Measurements from ENCODE around the gene ANKS1B.
"Not testable (repeated sequence)": the region's sequence is repeated elsewhere in the genome, so short reads cannot be mapped to it uniquely, and the experiment has no call there.

The ANKS1B gene

GRCh38 chr12:98895086-98895651, 1089.6 kb downstream of the ANKS1B start:
- no peak for DNase-seq

DNA sequence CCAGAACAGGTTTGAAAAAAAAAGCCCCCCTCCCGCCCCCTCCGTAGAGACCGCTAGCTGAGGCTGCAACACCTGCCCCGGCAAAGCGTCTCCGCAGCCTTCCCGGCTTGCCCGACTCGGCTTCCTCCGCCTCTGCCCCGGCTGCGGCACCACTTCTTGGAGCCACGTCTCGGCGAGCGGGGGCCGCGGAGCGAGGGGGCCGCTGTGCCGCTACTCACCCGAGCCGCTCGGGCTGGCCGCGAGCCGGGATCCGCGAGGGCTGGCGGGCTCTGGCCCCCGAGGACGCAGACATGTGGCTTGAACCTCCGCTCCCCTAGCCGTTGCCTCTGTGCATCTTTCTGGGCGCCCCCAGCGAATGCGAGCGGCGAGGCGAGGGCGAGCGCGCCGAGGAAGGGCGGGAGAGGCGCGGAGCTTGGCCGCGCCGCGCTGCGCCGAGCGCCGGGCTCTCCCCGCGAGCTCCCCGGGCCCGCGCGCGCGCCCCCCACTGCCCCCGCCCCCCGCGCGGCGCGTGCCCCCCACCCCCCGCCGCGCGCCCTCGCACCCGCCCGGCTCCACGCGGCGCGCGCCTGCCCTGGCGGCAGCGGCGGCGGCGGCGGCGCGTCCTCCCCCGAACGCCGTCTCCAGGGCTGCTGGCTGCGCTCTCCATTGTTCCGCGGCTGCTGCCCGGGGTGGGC, 1090.2 kb downstream of the ANKS1B start:
- DNase-seq = no peak

GRCh38 chr12:98893675-98894411, 1090.9 kb downstream of the ANKS1B start:
- peak; percentile 46 for DNase-seq

DNA sequence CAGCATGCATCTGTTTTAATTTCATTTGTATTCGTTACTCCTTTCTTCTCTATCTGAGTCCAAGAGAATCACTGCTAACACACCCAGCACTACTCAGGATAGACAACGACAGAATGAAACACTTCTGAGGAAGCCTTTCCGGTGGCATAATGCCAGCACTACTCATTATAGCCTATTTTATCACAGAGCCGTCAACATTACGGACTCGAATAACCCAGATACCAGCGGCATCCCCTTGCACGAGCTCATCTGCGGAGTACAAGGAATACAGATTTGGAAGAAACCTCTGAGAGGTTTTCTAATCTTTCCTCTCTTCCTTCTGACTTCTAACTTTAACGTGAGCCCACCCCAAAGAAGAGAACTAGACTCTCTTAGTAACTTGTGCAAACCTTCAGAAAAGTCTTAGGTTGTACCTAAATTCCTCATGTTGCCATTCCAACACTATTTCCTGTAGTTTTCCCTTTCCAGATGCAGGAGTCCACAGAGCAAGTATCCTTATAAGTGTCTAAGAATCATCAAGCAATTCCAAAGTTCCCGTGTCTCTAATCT, 1091.5 kb downstream of the ANKS1B start:
- peak; percentile 27 for DNase-seq

GRCh38 chr12:98885778-98886177, 1099.0 kb downstream of the ANKS1B start:
- no peak for DNase-seq

- no peak for DNase-seq
Observed at GRCh38 chr12:98883231-98883630, 1101.5 kb downstream of the ANKS1B start.

DNA sequence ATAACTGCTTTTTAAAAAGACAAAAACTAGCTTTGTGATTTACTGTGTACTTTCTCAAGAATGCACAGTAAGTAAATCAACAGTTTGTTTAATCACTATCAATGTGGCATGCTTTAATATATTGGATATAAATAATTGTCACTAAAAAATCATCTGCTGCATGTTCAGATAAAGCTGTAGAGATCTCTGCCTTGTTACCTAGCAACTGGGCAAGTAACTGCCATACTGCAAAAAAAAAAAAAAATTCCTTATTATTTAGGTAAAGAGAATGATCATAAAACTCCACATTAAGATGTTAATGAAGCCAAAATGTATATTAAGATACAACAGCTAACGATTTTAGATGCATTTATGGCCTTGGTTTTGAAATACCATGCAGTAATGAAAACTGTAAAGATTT, 1102.2 kb downstream of the ANKS1B start:
- DNase-seq = no peak

- no peak for DNase-seq
Observed at GRCh38 chr12:98873776-98874175, 1111.0 kb downstream of the ANKS1B start.

GRCh38 chr12:98870504-98870903, 1114.2 kb downstream of the ANKS1B start:
- DNase-seq = peak; percentile 87

GRCh38 chr12:98869886-98870503, 1114.7 kb downstream of the ANKS1B start:
- peak; percentile 64 for DNase-seq

- DNase-seq = no peak
Observed at GRCh38 chr12:98868538-98868937, 1116.2 kb downstream of the ANKS1B start.

GRCh38 chr12:98868076-98868475, 1116.7 kb downstream of the ANKS1B start:
- DNase-seq = no peak

DNA sequence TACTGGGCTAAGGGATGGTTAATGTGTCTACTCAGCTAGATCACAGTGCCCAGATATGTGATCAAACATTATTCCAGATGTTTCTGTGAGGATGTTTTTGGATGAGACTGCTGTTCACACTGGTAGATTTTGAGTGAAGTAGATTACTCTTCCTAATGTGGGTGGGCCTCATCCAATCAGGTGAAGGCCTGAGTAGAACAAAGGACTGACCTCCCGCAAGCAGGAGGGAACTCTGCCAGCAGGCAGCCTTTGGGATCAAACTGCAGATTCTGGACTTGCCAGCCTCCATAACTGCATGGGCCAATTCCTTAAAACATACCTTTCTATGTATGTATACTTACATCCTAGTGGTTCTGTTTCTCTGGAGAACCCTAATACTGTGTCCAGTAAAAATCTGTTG, 1120.4 kb downstream of the ANKS1B start:
- DNase-seq = no peak

DNA sequence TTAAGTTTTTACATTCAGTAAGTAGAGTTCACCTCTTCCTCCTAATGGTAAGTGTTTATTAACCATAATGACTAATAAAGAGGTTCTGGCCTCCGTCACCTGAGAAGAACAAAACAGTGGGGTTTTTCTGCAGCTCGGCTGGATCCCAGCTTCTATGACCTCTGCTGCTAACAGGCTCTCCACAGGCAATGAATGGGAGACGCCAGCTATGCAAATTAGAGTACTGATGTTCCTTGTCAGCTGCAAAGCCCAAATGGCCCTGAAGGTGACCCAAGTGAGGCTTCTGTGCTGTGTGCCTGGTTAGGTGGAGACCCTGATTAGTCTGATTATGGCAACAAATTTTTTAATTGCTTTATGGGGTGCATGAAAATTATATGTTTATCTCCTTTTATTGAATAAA, 1121.6 kb downstream of the ANKS1B start:
- no peak for DNase-seq

- DNase-seq = no peak
Observed at GRCh38 chr12:98861251-98861650, 1123.5 kb downstream of the ANKS1B start.

- peak; percentile 14 for DNase-seq
Observed at GRCh38 chr12:98856897-98857540, 1127.7 kb downstream of the ANKS1B start.

DNA sequence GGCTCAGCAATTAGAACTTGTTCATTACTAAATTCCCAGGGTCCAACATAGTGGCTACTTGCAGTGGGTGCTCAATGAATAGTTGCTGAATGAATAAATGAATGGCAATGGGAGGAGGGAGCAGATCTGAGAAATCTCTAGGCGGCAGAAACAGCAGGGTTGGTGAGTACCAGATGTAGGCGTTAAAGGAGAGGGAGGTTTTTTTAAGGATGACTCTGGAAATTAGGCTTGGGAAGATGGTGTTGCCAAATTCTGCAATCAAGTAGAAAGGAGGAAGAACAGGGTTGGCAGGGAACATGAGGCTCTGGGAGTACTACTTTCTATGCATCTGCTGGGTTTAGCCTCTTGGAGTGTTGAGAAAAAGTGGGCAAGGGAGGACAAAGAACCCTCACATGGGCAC, 1132.6 kb downstream of the ANKS1B start:
- no peak for DNase-seq

GRCh38 chr12:98847242-98847641, 1137.5 kb downstream of the ANKS1B start:
- no peak for DNase-seq

- DNase-seq = no peak
Observed at GRCh38 chr12:98845957-98846356, 1138.8 kb downstream of the ANKS1B start.

GRCh38 chr12:98840325-98840724, 1144.4 kb downstream of the ANKS1B start:
- no peak for DNase-seq

- no peak for DNase-seq
Observed at GRCh38 chr12:98838231-98838647, 1146.5 kb downstream of the ANKS1B start.

DNA sequence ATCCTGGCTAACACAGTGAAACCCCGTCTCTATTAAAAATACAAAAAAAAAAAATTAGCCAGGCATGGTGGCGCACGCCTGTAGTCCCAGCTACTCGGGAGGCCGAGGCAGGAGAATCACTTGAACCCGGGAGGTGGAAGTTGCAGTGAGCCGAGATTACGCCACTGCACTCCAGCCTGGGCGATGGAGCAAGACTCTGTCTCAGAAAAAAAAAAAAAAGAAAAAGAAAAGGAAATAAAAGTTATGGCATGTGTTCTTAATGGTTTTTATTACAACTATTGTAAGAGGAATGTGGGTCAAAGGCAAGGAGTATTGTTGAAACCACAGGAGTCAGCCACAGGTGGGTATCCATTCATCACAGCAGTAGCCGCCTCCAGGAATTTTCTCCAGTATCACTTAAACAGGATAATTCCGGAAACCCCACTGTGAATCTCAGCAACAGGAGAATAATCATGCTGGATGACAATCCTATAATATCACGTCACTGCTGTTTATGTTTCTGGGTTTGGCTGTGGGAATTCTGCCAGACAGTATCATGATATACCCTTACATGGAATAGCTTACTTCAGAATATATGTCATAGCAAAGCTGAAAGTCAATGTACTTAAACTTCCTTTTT, 1147.5 kb downstream of the ANKS1B start:
- DNase-seq = not testable (repeated sequence)
